ENCODE results near the gene INPP4A. TPM values are rescaled to one million over a fixed set of nuclear protein-coding genes. Genes with fewer than 3 reads are reported as not detected.

INPP4A gene
- total RNA-seq, 4 donors from 2014 or later = 30.7 to 58.9 (median 39.4) TPM

GRCh38 chr2:98561902-98562695 lies 117.4 kb downstream of the INPP4A start:
- H3K9me3 ChIP-seq = no peaks in the 10 kb centered on the region
- H3K36me3 ChIP-seq = peaks cover 33 to 55% (median 51%) of the 10 kb centered on the region in 4 donors
- no peak for DNase-seq (ENCODE audit: extremely low spot score)
- no peaks in the 10 kb centered on the region for H3K27me3 ChIP-seq
- TF ChIP-seq POLR2A (IDR thresholded peaks at IDR 0.05; ENCODE audit: low read depth) = no peak
- no peak for TF ChIP-seq CTCF (IDR thresholded peaks at IDR 0.05)
- TF ChIP-seq EP300 (IDR thresholded peaks at IDR 0.05) = no peak
- peak; percentile 11 to 13 for TF ChIP-seq POLR2AphosphoS5 (IDR thresholded peaks at IDR 0.05)
- peaks cover 43 to 50% (median 45%) of the 10 kb centered on the region in 4 donors for H3K4me1 ChIP-seq
- H3K4me3 ChIP-seq = no peak overlapping the region
- 43% methylated on average over 13 of the region's 13 CpGs for whole genome bisulfite sequencing
- intact Hi-C loops (cut with DNase I) = loop anchor here (10.0 kb wide), 1 partner anchor 117 kb away; the partner anchor contains the start of gene INPP4A
- peak overlapping the region; percentile 73 to 85 (median 78) for H3K27ac ChIP-seq (replicated peaks in 1 of 4)

GRCh38 chr2:98563394-98563793 lies 118.7 kb downstream of the INPP4A start:
- TF ChIP-seq EP300 (IDR thresholded peaks at IDR 0.05) = no peak
- no peak for TF ChIP-seq CTCF (IDR thresholded peaks at IDR 0.05)
- TF ChIP-seq POLR2AphosphoS5 (IDR thresholded peaks at IDR 0.05) = no peak
- no peak for TF ChIP-seq POLR2A (IDR thresholded peaks at IDR 0.05; ENCODE audit: low read depth)
- WGBS = 100% methylated on average over 8 of the region's 13 CpGs
- H3K27ac ChIP-seq (replicated peaks in 1 of 4) = peak overlapping the region in 1 of 4 donors; percentile 73
- no peaks in the 10 kb centered on the region for H3K27me3 ChIP-seq
- peaks cover 43 to 50% (median 45%) of the 10 kb centered on the region in 4 donors for H3K4me1 ChIP-seq
- intact Hi-C loops (cut with DNase I) = loop anchor here (10.0 kb wide), 1 partner anchor 119 kb away; the partner anchor contains the start of gene INPP4A
- no peak for DNase-seq (ENCODE audit: extremely low spot score)
- peaks cover 43 to 60% (median 59%) of the 10 kb centered on the region in 4 donors for H3K36me3 ChIP-seq
- H3K4me3 ChIP-seq = no peak overlapping the region
- H3K9me3 ChIP-seq = no peaks in the 10 kb centered on the region

GRCh38 chr2:98564541-98565132 lies 120.0 kb downstream of the INPP4A start:
- Histone ChIP-seq H3K4me3 (no peak overlapping the region), H3K9me3 (no peaks in the 10 kb centered on the region), H3K27me3 (no peaks in the 10 kb centered on the region), H3K27ac (replicated peaks in 1 of 4) (no peak overlapping the region), H3K4me1 (peaks cover 35 to 39% (median 38%) of the 10 kb centered on the region in 4 donors), H3K36me3 (peaks cover 49 to 65% (median 64%) of the 10 kb centered on the region in 4 donors)
- TF ChIP-seq EP300 (IDR thresholded peaks at IDR 0.05) (no peak), CTCF (IDR thresholded peaks at IDR 0.05) (no peak), POLR2A (IDR thresholded peaks at IDR 0.05; ENCODE audit: low read depth) (no peak), POLR2AphosphoS5 (IDR thresholded peaks at IDR 0.05) (no peak)
- no peak for DNase-seq (ENCODE audit: extremely low spot score)
- WGBS = 91% methylated on average over 17 of the region's 17 CpGs
- intact Hi-C loops (cut with DNase I) = loop anchor here (10.0 kb wide), 1 partner anchor 120 kb away; the partner anchor contains the start of gene INPP4A

- H3K36me3 ChIP-seq = peaks cover 55 to 73% (median 71%) of the 10 kb centered on the region in 4 donors
- intact Hi-C loops (cut with DNase I) = loop anchor here (10.0 kb wide), 1 partner anchor 121 kb away; the partner anchor contains the start of gene INPP4A
- 93% methylated on average over 9 of the region's 9 CpGs for WGBS
Observed at GRCh38 chr2:98565286-98565860, 120.7 kb downstream of the INPP4A start.

More at GRCh38 chr2:98565286-98565860, 120.7 kb downstream of the INPP4A start:
- H3K4me1 ChIP-seq = peaks cover 28 to 33% (median 31%) of the 10 kb centered on the region in 4 donors
- no peaks in the 10 kb centered on the region for H3K27me3 ChIP-seq
- DNase-seq (ENCODE audit: extremely low spot score) = no peak
- no peak for TF ChIP-seq CTCF (IDR thresholded peaks at IDR 0.05)
- no peak for TF ChIP-seq POLR2A (IDR thresholded peaks at IDR 0.05; ENCODE audit: low read depth)
- no peak for TF ChIP-seq EP300 (IDR thresholded peaks at IDR 0.05)
- no peak for TF ChIP-seq POLR2AphosphoS5 (IDR thresholded peaks at IDR 0.05)
- no peaks in the 10 kb centered on the region for H3K9me3 ChIP-seq
- no peak overlapping the region for H3K27ac ChIP-seq (replicated peaks in 1 of 4)
- no peak overlapping the region for H3K4me3 ChIP-seq
